Common myeloid progenitor, CD34-positive (primary cell): ENCODE results near the gene MAL.

Experiments
- CTCF ChIA-PET: fragments of 350-600 bp; sonication (Branson Sonifier 250); formaldehyde crosslinking; loops from one replicate; lab custom pipeline; 2021; ENCODE audit warnings: antibody characterized with exemption; lab: Charles Lee
- POLR2A ChIA-PET: fragments of 350-600 bp; sonication (Branson Sonifier 250); formaldehyde crosslinking; loops from one replicate; lab custom pipeline; 2021; ENCODE audit warnings: antibody characterized with exemption; lab: Charles Lee
- DNase-seq, 3 donors: peaks; one replicate each; pipeline versions ENCODE4 v3.0.0 to v3.0.0-alpha.2; 2013
- H3K27ac ChIP-seq, 2 experiments: 1 replicate in 1 of 2; 2 replicates in 1 of 2; pipeline ENCODE4 v1.7.0; 2013; ENCODE audit warnings: inconsistent platforms in 2 of 2, low read length in 2 of 2, mild to moderate bottlenecking in 2 of 2, low read depth in 1 of 2, moderate library complexity in 1 of 2; ENCODE audit not compliant: severe bottlenecking in 2 of 2, insufficient read depth in 1 of 2, poor library complexity in 1 of 2
- H3K27me3 ChIP-seq, 5 experiments: replicated peaks in 2 of 5; 1 replicate in 3 of 5; 2 replicates in 2 of 5; pipeline versions ENCODE4 v1.6.1 to v1.7.0; 2013; ENCODE audit warnings: low read length in 4 of 5, mild to moderate bottlenecking in 2 of 5, moderate library complexity in 2 of 5, inconsistent platforms in 1 of 5; ENCODE audit not compliant: insufficient read depth in 5 of 5, control insufficient read depth in 4 of 5
- H3K36me3 ChIP-seq, 4 experiments: 1 replicate in 2 of 4; 2 replicates in 2 of 4; pipeline versions ENCODE4 v1.6.1 to v1.7.0; 2013; ENCODE audit warnings: low read length in 3 of 4, control low read depth in 1 of 4, mild to moderate bottlenecking in 1 of 4; ENCODE audit not compliant: control insufficient read depth in 4 of 4, insufficient read depth in 4 of 4
- H3K4me1 ChIP-seq, 4 experiments: 1 replicate in 3 of 4; 2 replicates in 1 of 4; pipeline versions ENCODE4 v1.6.1 to v1.7.1; 2013; ENCODE audit warnings: low read length in 3 of 4, mild to moderate bottlenecking in 3 of 4, control low read depth in 1 of 4, inconsistent platforms in 1 of 4, moderate library complexity in 1 of 4; ENCODE audit not compliant: control insufficient read depth in 4 of 4, insufficient read depth in 4 of 4; ENCODE audit errors: control extremely low read depth in 1 of 4
- H3K4me3 ChIP-seq, 7 experiments: 1 replicate in 4 of 7; 2 replicates in 3 of 7; pipeline versions ENCODE4 v1.5.1 to v1.7.0; 2013; ENCODE audit warnings: mild to moderate bottlenecking in 7 of 7, low read length in 6 of 7, moderate library complexity in 6 of 7, inconsistent platforms in 2 of 7, low read depth in 2 of 7, control low read depth in 1 of 7; ENCODE audit not compliant: insufficient read depth in 4 of 7, control insufficient read depth in 1 of 7; ENCODE audit errors: extremely low read depth in 1 of 7
- H3K9me3 ChIP-seq, 5 experiments: 1 replicate in 4 of 5; 2 replicates in 1 of 5; pipeline versions ENCODE4 v1.6.1 to v1.7.1; 2013; ENCODE audit warnings: low read length in 4 of 5, mild to moderate bottlenecking in 2 of 5, inconsistent platforms in 1 of 5, low read depth in 1 of 5, moderate library complexity in 1 of 5; ENCODE audit not compliant: control insufficient read depth in 4 of 5, insufficient read depth in 2 of 5; ENCODE audit errors: control extremely low read depth in 1 of 5
- WGBS: methylation state at CpG from one replicate; pipeline ENCODE4 v1.1.5; 2013; ENCODE audit not compliant: insufficient coverage; 5-methylcytosine and 5-hydroxymethylcytosine counted together

Gene MAL

DNA sequence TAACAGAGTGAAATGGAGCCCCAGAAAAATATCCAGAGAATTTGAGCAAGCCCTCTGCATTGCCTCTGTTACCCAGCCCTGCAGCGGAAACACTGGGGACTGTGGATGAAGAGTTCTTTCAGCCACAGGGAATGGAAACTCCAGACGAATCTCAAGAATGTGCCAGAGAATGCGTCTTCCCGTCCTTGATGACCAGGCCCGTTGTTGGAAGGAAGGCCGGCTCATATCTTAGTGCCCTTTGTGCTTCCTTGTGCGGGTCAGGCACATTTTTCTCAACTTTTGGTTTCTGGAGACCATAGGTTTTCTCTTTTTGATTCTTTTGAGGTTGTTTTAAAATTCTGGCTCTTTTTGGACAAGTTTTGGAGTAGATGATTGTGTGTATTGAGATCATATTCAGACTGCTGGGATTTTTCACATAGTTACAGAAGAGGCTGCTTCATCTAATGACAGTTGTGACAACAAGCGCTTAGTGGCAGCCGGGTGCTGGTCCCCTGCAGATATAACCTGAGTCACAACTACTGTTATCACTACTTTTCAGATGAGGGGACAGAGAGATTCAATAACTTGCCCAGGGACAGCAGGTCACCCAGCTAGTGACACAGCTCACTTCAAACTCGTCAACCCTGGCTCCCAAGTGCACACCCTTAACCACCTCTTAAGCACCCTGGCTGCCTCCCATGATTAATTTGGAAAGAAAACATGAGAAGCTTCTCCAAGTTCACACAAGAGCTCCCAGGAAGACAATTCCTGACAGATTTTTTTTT, 15.7 kb downstream of the MAL start:
- Histone ChIP-seq H3K4me3 (no peak overlapping the region), H3K27me3 (peaks cover 0 to 3% (median 0%) of the 10 kb centered on the region in 5 experiments), H3K27ac (no peak overlapping the region), H3K4me1 (peaks cover 0 to 21% (median 10%) of the 10 kb centered on the region in 4 experiments), H3K36me3 (no peaks in the 10 kb centered on the region), H3K9me3 (no peaks in the 10 kb centered on the region)
- DNase-seq, result no peak
- WGBS, result 100% methylated on average over 9 of the region's 10 CpGs
- CTCF ChIA-PET, result interaction anchor here (0.7 to 4.0 kb wide), 5 partner anchors 9 to 47 kb away, joined by 3 to 20 read pairs (median 4); partner anchors contain the start of gene MAL
- POLR2A ChIA-PET, result interaction anchor here (0.6 kb wide), 1 partner anchor 11 kb away, joined by 4 read pairs; no protein-coding TSS in a partner anchor

DNA sequence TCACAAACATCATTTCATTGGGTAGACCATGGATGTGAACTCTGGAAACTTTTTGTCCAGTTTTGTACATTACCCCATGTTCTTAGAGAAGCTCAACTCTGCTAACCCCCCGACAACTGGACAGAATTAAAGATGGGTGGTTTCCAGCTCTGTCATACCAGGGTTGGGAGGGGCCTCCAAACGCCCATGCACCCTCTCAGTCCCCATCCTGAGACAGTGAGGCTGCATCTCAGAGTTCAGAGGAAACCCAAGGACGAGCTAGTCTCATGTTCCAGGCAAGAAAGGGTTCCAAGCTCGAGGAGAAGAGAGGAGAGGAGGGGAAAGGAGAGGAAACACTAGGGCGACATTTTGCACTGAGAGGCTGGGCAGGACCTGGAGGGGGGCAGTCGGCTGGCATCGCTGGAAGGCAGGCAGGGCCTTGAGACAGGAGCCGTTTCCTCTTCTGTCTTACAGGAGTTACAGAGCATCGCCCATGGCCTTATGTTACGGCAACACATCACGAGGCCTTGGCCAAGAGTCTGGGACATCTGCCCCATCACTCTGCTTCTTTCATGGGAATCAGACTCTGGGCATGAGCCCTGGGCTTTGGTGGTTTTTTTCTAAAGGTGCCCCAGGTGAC, 16.4 kb downstream of the MAL start:
- ChIA-PET CTCF (interaction anchor here (0.6 to 4.0 kb wide), 7 partner anchors 10 to 79 kb away, joined by 3 to 20 read pairs (median 3); partner anchors contain the start of gene MAL), POLR2A (interaction anchor here (0.6 kb wide), 1 partner anchor 12 kb away, joined by 4 read pairs; no protein-coding TSS in a partner anchor)
- Histone ChIP-seq H3K4me1 (peaks cover 0 to 21% (median 10%) of the 10 kb centered on the region in 4 experiments), H3K36me3 (no peaks in the 10 kb centered on the region), H3K4me3 (no peak overlapping the region), H3K9me3 (no peaks in the 10 kb centered on the region), H3K27me3 (peaks cover 0 to 3% (median 0%) of the 10 kb centered on the region in 5 experiments), H3K27ac (no peak overlapping the region)
- no peak for DNase-seq
- WGBS, result 98% methylated on average over 7 of the region's 11 CpGs

DNA sequence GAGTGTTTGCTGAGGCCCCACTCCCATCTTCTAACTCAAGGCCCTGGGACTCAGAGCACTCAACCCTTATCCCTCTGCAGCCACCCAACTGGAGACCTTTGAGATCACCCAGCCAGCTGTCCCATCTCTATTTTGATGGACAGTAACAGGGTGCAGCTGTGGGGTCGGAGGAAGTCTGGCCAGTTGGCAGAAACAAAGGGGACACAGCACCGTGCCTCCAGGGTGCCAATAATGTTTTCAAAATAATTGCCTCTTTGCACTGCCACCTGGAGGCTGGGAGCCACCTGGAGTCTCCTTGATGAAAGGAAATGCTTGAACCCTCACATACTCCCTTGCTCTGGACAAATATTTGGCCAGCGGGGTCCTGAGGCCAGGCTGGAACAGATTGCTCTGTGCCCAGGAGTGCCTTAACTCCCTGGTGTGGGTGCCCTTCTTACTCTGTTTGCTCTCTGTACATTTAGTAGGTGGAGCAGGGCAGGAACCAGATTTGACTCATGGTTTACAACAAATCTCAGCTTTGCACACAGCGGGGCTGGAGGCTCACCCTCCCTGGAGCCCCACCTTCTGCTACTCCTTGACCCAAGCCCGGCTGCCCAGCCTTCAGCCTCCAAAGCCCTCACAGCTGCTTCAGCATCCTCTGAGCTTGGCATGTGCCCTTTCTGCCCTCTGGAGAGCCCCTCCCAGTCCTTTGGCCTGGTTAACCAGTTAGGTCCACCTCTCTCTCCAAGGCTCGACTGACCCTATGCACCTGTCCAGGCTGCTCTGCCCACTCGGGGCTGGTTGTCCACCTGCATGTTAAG, 17.2 kb downstream of the MAL start:
- H3K27ac ChIP-seq, result no peak overlapping the region
- peaks cover 0 to 24% (median 11%) of the 10 kb centered on the region in 4 experiments for H3K4me1 ChIP-seq
- H3K4me3 ChIP-seq, result no peak overlapping the region
- ChIA-PET CTCF (interaction anchor here (1.0 to 4.0 kb wide), 7 partner anchors 11 to 167 kb away, joined by 3 to 20 read pairs (median 4); no protein-coding TSS in a partner anchor), POLR2A (no interaction called here)
- WGBS, result 100% methylated on average over 6 of the region's 7 CpGs
- H3K9me3 ChIP-seq, result no peaks in the 10 kb centered on the region
- DNase-seq, result no peak
- no peaks in the 10 kb centered on the region for H3K36me3 ChIP-seq
- peaks cover 0 to 3% (median 0%) of the 10 kb centered on the region in 5 experiments for H3K27me3 ChIP-seq

GRCh38 chr2:95043300-95044093, 18.0 kb downstream of the MAL start:
- peaks cover 0 to 28% (median 11%) of the 10 kb centered on the region in 4 experiments for H3K4me1 ChIP-seq
- no peak overlapping the region for H3K27ac ChIP-seq
- WGBS, result 49% methylated on average over 14 of the region's 17 CpGs
- H3K27me3 ChIP-seq, result peaks cover 0 to 3% (median 0%) of the 10 kb centered on the region in 5 experiments
- H3K36me3 ChIP-seq, result no peaks in the 10 kb centered on the region
- ChIA-PET POLR2A (no interaction called here), CTCF (interaction anchor here (1.0 to 4.0 kb wide), 8 partner anchors 10 to 168 kb away, joined by 3 to 20 read pairs (median 4); no protein-coding TSS in a partner anchor)
- peak; percentile 24 to 86 (median 82) for DNase-seq
- no peaks in the 10 kb centered on the region for H3K9me3 ChIP-seq
- H3K4me3 ChIP-seq, result no peak overlapping the region

DNA sequence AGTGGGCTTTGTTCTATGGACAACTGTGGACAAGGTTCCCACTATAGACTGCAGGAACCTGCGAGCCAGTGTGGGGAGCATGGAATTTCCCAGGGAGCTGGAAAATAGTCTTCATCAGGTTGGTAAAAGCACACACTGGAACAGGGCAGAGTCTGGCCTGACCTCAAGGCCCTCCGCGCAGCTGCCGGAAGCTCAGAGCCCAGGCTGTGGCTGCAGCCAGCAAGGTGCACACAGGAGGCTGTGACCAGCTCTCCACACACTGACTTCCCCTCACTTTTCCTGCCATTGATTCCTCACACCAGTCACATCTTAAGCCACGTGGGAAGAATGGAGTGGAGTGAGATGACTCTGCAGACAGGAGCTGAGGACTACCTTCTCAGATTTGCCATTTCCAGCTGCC, 19.1 kb downstream of the MAL start:
- H3K9me3 ChIP-seq, result no peaks in the 10 kb centered on the region
- WGBS, result 75% methylated on average over 4 of the region's 5 CpGs
- no peak overlapping the region for H3K27ac ChIP-seq
- POLR2A ChIA-PET, result no interaction called here
- peaks cover 0 to 3% (median 0%) of the 10 kb centered on the region in 5 experiments for H3K27me3 ChIP-seq
- CTCF ChIA-PET, result interaction anchor here (1.2 to 4.0 kb wide), 3 partner anchors 9 to 21 kb away, joined by 5 to 20 read pairs (median 18); no protein-coding TSS in a partner anchor
- peaks cover 0 to 28% (median 11%) of the 10 kb centered on the region in 4 experiments for H3K4me1 ChIP-seq
- no peaks in the 10 kb centered on the region for H3K36me3 ChIP-seq
- peak in 2 of 3 donors; percentile 51 to 63 for DNase-seq
- H3K4me3 ChIP-seq, result no peak overlapping the region
